Esophagus muscularis mucosa (tissue), 4 donors: Measurements from ENCODE around the gene WASHC3.

Experiments used
- EP300 ChIP-seq: sonication (generic); formaldehyde crosslinking; IDR thresholded peaks from one replicate; pipeline ENCODE4 v1.6.1; 2017; ENCODE audit warnings: antibody characterized with exemption
- POLR2A ChIP-seq: fragments of 450-650 bp; IDR thresholded peaks from one replicate; pipeline ENCODE4 v1.6.1; 2017; ENCODE audit warnings: antibody characterized with exemption, moderate library complexity, mild to moderate bottlenecking, low read depth
- POLR2AphosphoS5 ChIP-seq, 2 donors: sonication (generic); formaldehyde crosslinking; IDR thresholded peaks; one replicate each; pipeline ENCODE4 v1.6.1; 2017; ENCODE audit warnings: antibody characterized with exemption in 2 of 2
- TF ChIP-seq, protein P1 (sequence below), 3 experiments: fragments of 200-600 bp in 2 of 3; fragments of 450-650 bp in 1 of 3; sonication (generic) in 2 of 3; IDR thresholded peaks; one replicate each; pipeline ENCODE4 v1.5.1; 2017 to 2019; ENCODE audit warnings: antibody characterized with exemption in 3 of 3, mild to moderate bottlenecking in 2 of 3, moderate library complexity in 1 of 3

DNA sequence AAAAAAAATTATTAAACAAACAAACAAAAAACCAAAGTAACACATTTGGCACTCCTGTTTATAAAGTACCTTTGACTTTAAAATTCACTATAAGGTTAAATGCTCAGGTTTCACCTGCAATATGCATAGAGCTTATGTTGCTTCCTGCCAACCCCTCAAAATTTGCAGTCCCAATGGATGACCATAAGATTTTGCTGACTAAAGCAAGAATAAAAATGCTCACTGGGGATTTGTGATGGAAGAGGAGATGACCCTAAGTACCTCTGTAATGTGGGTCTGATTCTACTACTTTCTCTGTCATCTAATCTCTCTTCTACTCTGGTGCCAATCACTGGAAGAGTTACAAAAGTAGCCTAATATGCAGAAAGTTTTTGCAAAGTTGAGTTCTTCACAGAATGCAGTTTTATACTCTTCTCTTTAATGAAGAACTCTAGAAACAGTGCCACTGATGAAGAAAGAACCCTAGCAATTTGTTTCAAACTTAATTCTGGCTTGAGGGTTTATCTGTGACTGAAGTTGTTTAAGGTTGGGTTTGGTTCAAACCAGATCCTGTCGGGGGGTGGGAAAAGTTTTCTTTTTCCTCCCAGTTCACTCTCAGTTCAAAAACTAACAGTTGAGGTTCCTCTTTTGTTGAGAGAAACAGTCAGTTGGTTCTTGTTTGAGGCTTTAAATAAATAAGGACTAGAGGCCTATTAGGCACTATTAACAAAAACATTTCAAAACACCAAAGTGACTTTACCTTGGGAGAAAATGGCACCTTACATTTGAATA, 10.9 kb downstream of the WASHC3 start:
- TF ChIP-seq, protein P1, sequence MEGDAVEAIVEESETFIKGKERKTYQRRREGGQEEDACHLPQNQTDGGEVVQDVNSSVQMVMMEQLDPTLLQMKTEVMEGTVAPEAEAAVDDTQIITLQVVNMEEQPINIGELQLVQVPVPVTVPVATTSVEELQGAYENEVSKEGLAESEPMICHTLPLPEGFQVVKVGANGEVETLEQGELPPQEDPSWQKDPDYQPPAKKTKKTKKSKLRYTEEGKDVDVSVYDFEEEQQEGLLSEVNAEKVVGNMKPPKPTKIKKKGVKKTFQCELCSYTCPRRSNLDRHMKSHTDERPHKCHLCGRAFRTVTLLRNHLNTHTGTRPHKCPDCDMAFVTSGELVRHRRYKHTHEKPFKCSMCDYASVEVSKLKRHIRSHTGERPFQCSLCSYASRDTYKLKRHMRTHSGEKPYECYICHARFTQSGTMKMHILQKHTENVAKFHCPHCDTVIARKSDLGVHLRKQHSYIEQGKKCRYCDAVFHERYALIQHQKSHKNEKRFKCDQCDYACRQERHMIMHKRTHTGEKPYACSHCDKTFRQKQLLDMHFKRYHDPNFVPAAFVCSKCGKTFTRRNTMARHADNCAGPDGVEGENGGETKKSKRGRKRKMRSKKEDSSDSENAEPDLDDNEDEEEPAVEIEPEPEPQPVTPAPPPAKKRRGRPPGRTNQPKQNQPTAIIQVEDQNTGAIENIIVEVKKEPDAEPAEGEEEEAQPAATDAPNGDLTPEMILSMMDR (IDR thresholded peaks at IDR 0.05), result no peak
- TF ChIP-seq POLR2A (no peak), POLR2AphosphoS5 (IDR thresholded peaks at IDR 0.05) (no peak), EP300 (no peak)
